K562 (cell line): Measurements from ENCODE around the gene SP100.

Experiments
- ELF1 ChIP-seq: fragments of 200-800 bp; sonication (Bioruptor generic); IDR thresholded peaks from 2 replicates; pipeline ENCODE4 v1.6.1; 2016; ENCODE audit warnings: missing genetic modification characterization, missing compliant biosample characterization
- FOS ChIP-seq: IDR thresholded peaks from 3 replicates; pipeline ENCODE4 v1.6.1; 2011; ENCODE audit not compliant: insufficient read length; ENCODE audit errors: extremely low read depth
- FOXK1 ChIP-seq: sonication (generic); formaldehyde crosslinking; IDR thresholded peaks from 2 replicates; pipeline ENCODE4 v1.8.0; 2022; ENCODE audit warnings: missing genetic modification reagents, mild to moderate bottlenecking, borderline replicate concordance
- HNRNPL ChIP-seq: fragments of 200-400 bp; formaldehyde crosslinking; IDR thresholded peaks from 2 replicates; pipeline ENCODE4 v1.6.1; 2017; ENCODE audit warnings: low read depth, mild to moderate bottlenecking, low read length
- MYC ChIP-seq, 2 experiments: fragments of 250-450 bp in 1 of 2; sonication (Bioruptor Pico) in 1 of 2; IDR thresholded peaks; 2 replicates each; pipeline versions ENCODE4 v1.5.1 to v1.6.1; 2012 to 2021; ENCODE audit warnings: low read depth in 2 of 2, borderline replicate concordance in 1 of 2, improper control_type of control experiment in 1 of 2, low read length in 1 of 2, mild to moderate bottlenecking in 1 of 2, moderate library complexity in 1 of 2
- NFYB ChIP-seq: IDR thresholded peaks from 2 replicates; pipeline ENCODE4 v1.6.1; 2011; ENCODE audit warnings: mild to moderate bottlenecking, moderate library complexity; ENCODE audit not compliant: insufficient read length; ENCODE audit errors: extremely low read depth
- TCF7L2 ChIP-seq: fragments of 150-350 bp; IDR thresholded peaks from 2 replicates; pipeline ENCODE4 v1.6.1; 2016; ENCODE audit warnings: low read depth, mild to moderate bottlenecking, low read length, moderate library complexity
- ZFP1 ChIP-seq: fragments of 450-650 bp; formaldehyde crosslinking; IDR thresholded peaks from 2 replicates; pipeline ENCODE4 v1.4.0; 2020; ENCODE audit warnings: mild to moderate bottlenecking, mixed read lengths
- ZFX ChIP-seq: sonication (generic); formaldehyde crosslinking; IDR thresholded peaks from 2 replicates; pipeline ENCODE4 v1.8.0; 2022; ENCODE audit warnings: mild to moderate bottlenecking, missing genetic modification reagents, moderate library complexity
- ZNF224 ChIP-seq: sonication (generic); formaldehyde crosslinking; IDR thresholded peaks from 2 replicates; pipeline ENCODE4 v1.8.0; 2022; ENCODE audit warnings: mild to moderate bottlenecking, missing genetic modification reagents
- TF ChIP-seq, protein P1 (sequence below), 3 experiments: IDR thresholded peaks in 2 of 3; conservative IDR thresholded peaks in 1 of 3; 2 replicates each; pipeline ENCODE4 v1.5.1; 2011 to 2012; ENCODE audit warnings: low read length in 3 of 3, mild to moderate bottlenecking in 3 of 3, control low read depth in 2 of 3, improper control_type of control experiment in 1 of 3, inconsistent platforms in 1 of 3, low read depth in 1 of 3, mixed read lengths in 1 of 3, moderate library complexity in 1 of 3; ENCODE audit not compliant: insufficient read depth in 2 of 3
- TF ChIP-seq, protein P2 (sequence below): fragments of 250-450 bp; sonication (Bioruptor Pico); IDR thresholded peaks from 2 replicates; pipeline ENCODE4 v1.5.0; 2021
- TF ChIP-seq, protein P3 (sequence below): sonication (generic); formaldehyde crosslinking; IDR thresholded peaks from 2 replicates; pipeline ENCODE4 v1.9.0; 2022; ENCODE audit warnings: mild to moderate bottlenecking, missing genetic modification reagents

DNA sequence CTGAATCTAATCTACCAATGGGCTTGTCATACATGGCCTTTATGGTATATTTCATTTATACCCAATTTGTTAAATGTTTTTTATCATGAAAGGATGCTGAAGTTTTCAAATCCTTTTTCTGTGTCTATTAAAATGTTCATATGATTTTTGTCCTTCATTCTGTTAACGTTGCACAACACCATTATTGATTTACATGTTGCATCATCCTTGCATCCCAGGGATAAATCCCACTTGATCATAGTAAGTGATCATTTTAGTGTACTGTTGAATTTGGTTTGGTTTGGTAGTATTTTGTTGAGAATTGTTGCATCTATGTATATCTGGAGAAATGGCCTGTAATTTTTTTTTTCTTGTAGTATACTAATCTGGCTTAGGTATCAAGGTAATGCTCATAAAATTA, 9.4 kb downstream of the SP100 start:
- TF ChIP-seq ELF1 (tag) (no peak), ZNF224 (CRISPR knock-in tag) (no peak), ZFP1 (CRISPR knock-in tag) (no peak), HNRNPL (no peak), NFYB (no peak), ZFX (CRISPR knock-in tag) (no peak), FOXK1 (CRISPR knock-in tag) (no peak), FOS (no peak), TCF7L2 (no peak), MYC (IDR thresholded peaks at IDR 0.05; ENCODE audit: low read depth, low read length) (no peak), MYC (CRISPR knock-in tag; IDR thresholded peaks at IDR 0.05; ENCODE audit: borderline replicate concordance, low read depth) (no peak)
- TF ChIP-seq, protein P1, sequence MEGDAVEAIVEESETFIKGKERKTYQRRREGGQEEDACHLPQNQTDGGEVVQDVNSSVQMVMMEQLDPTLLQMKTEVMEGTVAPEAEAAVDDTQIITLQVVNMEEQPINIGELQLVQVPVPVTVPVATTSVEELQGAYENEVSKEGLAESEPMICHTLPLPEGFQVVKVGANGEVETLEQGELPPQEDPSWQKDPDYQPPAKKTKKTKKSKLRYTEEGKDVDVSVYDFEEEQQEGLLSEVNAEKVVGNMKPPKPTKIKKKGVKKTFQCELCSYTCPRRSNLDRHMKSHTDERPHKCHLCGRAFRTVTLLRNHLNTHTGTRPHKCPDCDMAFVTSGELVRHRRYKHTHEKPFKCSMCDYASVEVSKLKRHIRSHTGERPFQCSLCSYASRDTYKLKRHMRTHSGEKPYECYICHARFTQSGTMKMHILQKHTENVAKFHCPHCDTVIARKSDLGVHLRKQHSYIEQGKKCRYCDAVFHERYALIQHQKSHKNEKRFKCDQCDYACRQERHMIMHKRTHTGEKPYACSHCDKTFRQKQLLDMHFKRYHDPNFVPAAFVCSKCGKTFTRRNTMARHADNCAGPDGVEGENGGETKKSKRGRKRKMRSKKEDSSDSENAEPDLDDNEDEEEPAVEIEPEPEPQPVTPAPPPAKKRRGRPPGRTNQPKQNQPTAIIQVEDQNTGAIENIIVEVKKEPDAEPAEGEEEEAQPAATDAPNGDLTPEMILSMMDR (IDR thresholded peaks at IDR 0.05 in 2 of 3, conservative IDR thresholded peaks at IDR 0.05 in 1 of 3; ENCODE audit: insufficient read depth in 2 of 3, low read depth in 1 of 3, low read length in 3 of 3) = no peak
- TF ChIP-seq, protein P2, sequence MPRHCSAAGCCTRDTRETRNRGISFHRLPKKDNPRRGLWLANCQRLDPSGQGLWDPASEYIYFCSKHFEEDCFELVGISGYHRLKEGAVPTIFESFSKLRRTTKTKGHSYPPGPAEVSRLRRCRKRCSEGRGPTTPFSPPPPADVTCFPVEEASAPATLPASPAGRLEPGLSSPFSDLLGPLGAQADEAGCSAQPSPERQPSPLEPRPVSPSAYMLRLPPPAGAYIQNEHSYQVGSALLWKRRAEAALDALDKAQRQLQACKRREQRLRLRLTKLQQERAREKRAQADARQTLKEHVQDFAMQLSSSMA (CRISPR knock-in tag) = no peak
- TF ChIP-seq, protein P3, sequence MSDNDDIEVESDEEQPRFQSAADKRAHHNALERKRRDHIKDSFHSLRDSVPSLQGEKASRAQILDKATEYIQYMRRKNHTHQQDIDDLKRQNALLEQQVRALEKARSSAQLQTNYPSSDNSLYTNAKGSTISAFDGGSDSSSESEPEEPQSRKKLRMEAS (CRISPR knock-in tag) = no peak
